Hematopoietic multipotent progenitor cell (in vitro differentiated cells): ENCODE results near the gene LTA. TPM values are rescaled to one million over a fixed set of nuclear protein-coding genes. Genes with fewer than 3 reads are reported as not detected.

Source experiments
- DNase-seq, 3 donors: peaks; one replicate each; pipeline ENCODE4 v3.0.0-alpha.2; 2011 to 2015; ENCODE audit warnings: low read depth in 2 of 3, low spot score in 2 of 3
- total RNA-seq: library from RNA; depleted of rRNA; stranded (reverse); fragments of >200 nt; gene quantifications from one replicate; pipeline ENCODE4 v1.2.3, GENCODE V29; 2012

Gene LTA
- total RNA-seq, 1 donor: under 0.01 TPM

DNA sequence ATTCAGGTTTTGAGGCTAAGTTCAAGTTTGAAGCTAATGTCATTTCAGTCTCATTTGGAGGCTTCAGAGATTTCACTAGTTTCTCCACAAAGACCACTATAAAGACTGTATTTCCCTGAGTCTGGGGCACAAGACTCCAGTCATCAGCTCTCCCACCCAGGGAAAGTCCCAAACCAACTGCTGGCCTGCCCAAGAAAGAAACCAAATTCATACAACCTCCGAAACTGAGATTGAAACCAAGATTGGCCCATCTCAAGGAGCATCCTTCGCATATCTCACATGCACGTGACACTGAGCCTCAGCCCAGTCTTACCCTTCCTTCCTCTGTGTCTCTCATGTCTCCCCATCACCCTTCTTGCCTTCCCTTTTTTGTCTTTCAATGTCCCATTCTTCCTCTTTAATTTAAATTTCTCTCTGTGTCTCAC lies 3.5 kb upstream of the LTA start:
- peak in 1 of 3 donors; percentile 34 for DNase-seq

DNA sequence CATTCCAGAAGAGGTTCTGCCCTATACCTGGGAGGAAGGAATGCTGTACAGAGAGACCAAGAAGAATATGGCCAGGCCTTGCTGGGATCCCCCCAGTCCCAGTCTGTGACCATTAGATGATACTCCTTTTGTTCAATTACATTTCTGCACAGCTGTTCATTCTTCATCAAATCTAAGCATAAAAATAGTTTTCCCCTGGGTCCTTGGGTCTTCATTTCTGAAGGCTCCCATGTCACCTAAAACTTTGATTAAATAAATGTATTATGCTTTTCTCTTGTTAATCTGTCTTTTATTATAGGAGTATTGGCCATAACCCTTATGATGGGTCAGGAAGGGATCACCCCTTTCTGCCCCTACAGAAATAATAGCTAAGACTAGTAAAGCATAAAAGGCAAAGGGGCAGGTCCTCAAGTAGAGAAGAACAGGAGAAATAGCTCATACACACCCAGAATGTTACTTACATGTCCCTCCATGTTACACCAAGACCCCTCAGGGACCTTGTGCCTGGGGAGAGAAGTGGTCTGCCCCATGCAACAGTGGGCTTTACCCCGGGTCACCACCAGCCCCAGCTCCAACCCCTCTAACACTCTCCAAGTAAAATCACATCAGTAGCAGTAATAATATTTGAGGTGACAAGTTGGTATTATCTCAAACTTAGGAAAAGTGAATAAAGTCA lies 2.1 kb upstream of the LTA start:
- DNase-seq: no peak

DNA sequence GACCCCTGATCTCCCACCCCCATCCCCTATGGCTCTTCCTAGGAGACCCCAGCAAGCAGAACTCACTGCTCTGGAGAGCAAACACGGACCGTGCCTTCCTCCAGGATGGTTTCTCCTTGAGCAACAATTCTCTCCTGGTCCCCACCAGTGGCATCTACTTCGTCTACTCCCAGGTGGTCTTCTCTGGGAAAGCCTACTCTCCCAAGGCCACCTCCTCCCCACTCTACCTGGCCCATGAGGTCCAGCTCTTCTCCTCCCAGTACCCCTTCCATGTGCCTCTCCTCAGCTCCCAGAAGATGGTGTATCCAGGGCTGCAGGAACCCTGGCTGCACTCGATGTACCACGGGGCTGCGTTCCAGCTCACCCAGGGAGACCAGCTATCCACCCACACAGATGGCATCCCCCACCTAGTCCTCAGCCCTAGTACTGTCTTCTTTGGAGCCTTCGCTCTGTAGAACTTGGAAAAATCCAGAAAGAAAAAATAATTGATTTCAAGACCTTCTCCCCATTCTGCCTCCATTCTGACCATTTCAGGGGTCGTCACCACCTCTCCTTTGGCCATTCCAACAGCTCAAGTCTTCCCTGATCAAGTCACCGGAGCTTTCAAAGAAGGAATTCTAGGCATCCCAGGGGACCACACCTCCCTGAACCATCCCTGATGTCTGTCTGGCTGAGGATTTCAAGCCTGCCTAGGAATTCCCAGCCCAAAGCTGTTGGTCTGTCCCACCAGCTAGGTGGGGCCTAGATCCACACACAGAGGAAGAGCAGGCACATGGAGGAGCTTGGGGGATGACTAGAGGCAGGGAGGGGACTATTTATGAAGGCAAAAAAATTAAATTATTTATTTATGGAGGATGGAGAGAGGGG lies 1.4 kb downstream of the LTA start:
- DNase-seq: no peak

DNA sequence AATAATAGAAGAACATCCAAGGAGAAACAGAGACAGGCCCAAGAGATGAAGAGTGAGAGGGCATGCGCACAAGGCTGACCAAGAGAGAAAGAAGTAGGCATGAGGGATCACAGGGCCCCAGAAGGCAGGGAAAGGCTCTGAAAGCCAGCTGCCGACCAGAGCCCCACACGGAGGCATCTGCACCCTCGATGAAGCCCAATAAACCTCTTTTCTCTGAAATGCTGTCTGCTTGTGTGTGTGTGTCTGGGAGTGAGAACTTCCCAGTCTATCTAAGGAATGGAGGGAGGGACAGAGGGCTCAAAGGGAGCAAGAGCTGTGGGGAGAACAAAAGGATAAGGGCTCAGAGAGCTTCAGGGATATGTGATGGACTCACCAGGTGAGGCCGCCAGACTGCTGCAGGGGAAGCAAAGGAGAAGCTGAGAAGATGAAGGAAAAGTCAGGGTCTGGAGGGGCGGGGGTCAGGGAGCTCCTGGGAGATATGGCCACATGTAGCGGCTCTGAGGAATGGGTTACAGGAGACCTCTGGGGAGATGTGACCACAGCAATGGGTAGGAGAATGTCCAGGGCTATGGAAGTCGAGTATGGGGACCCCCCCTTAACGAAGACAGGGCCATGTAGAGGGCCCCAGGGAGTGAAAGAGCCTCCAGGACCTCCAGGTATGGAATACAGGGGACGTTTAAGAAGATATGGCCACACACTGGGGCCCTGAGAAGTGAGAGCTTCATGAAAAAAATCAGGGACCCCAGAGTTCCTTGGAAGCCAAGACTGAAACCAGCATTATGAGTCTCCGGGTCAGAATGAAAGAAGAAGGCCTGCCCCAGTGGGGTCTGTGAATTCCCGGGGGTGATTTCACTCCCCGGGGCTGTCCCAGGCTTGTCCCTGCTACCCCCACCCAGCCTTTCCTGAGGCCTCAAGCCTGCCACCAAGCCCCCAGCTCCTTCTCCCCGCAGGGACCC lies 2.3 kb downstream of the LTA start:
- no peak for DNase-seq

DNA sequence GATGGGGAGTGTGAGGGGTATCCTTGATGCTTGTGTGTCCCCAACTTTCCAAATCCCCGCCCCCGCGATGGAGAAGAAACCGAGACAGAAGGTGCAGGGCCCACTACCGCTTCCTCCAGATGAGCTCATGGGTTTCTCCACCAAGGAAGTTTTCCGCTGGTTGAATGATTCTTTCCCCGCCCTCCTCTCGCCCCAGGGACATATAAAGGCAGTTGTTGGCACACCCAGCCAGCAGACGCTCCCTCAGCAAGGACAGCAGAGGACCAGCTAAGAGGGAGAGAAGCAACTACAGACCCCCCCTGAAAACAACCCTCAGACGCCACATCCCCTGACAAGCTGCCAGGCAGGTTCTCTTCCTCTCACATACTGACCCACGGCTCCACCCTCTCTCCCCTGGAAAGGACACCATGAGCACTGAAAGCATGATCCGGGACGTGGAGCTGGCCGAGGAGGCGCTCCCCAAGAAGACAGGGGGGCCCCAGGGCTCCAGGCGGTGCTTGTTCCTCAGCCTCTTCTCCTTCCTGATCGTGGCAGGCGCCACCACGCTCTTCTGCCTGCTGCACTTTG lies 3.3 kb downstream of the LTA start, which contains the start of gene TNF:
TNF (plus strand) TSS at position 231 of the 567 bp plus-strand sequence; CDS start at position 408, 177 bp downstream.
- DNase-seq: peak in 1 of 3 donors; percentile 30

DNA sequence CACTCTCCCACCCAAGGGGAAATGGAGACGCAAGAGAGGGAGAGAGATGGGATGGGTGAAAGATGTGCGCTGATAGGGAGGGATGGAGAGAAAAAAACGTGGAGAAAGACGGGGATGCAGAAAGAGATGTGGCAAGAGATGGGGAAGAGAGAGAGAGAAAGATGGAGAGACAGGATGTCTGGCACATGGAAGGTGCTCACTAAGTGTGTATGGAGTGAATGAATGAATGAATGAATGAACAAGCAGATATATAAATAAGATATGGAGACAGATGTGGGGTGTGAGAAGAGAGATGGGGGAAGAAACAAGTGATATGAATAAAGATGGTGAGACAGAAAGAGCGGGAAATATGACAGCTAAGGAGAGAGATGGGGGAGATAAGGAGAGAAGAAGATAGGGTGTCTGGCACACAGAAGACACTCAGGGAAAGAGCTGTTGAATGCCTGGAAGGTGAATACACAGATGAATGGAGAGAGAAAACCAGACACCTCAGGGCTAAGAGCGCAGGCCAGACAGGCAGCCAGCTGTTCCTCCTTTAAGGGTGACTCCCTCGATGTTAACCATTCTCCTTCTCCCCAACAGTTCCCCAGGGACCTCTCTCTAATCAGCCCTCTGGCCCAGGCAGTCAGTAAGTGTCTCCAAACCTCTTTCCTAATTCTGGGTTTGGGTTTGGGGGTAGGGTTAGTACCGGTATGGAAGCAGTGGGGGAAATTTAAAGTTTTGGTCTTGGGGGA lies 4.0 kb downstream of the LTA start:
- DNase-seq: no peak

DNA sequence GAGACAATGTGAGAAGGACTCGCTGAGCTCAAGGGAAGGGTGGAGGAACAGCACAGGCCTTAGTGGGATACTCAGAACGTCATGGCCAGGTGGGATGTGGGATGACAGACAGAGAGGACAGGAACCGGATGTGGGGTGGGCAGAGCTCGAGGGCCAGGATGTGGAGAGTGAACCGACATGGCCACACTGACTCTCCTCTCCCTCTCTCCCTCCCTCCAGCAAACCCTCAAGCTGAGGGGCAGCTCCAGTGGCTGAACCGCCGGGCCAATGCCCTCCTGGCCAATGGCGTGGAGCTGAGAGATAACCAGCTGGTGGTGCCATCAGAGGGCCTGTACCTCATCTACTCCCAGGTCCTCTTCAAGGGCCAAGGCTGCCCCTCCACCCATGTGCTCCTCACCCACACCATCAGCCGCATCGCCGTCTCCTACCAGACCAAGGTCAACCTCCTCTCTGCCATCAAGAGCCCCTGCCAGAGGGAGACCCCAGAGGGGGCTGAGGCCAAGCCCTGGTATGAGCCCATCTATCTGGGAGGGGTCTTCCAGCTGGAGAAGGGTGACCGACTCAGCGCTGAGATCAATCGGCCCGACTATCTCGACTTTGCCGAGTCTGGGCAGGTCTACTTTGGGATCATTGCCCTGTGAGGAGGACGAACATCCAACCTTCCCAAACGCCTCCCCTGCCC lies 4.9 kb downstream of the LTA start:
- DNase-seq: no peak

DNA sequence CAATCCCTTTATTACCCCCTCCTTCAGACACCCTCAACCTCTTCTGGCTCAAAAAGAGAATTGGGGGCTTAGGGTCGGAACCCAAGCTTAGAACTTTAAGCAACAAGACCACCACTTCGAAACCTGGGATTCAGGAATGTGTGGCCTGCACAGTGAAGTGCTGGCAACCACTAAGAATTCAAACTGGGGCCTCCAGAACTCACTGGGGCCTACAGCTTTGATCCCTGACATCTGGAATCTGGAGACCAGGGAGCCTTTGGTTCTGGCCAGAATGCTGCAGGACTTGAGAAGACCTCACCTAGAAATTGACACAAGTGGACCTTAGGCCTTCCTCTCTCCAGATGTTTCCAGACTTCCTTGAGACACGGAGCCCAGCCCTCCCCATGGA lies 5.5 kb downstream of the LTA start:
- no peak for DNase-seq

DNA sequence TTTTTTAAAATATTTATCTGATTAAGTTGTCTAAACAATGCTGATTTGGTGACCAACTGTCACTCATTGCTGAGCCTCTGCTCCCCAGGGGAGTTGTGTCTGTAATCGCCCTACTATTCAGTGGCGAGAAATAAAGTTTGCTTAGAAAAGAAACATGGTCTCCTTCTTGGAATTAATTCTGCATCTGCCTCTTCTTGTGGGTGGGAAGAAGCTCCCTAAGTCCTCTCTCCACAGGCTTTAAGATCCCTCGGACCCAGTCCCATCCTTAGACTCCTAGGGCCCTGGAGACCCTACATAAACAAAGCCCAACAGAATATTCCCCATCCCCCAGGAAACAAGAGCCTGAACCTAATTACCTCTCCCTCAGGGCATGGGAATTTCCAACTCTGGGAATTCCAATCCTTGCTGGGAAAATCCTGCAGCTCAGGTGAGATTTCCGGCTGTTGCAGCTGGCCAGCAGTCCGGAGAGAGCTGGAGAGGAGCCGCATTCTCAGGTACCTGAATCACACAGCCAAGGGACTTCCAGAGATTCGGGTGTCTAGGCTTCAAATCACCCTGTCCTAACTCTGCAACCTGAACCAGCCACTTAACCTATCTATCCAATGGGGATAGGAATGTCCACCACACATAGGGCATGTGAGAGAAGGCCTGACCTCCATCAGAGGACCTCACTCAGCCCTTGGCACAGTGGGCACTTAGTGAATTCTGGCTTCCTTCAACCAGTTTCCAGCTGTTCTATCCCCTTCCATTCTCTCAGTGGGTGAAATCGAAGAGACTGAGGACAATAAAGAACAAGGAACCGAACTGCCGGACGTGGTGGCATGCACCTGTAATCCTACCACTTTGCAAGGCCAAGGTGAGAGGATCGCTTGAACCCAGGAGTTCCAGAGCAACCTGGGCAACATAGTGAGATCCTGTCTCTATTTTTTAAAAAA lies 6.4 kb downstream of the LTA start:
- DNase-seq: no peak

DNA sequence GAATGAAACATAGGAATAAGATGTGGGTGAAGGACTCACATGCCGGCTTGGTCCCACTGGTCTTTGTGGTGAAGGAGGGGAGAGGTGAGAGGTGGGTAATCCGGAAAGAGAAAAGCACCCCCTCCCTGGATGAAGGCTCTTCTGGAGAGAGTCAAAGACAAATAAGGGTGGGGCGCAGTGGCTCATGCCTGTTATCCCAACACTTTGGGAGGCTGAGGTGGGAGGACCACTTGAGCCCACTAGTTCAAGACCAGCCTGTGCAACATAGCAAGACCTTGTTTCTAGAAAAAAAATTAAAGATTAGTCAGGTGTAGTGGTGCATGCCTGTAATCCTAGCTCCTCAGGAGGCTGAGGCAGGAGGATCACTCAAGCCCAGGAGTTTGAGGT lies 7.0 kb downstream of the LTA start:
- no peak for DNase-seq

DNA sequence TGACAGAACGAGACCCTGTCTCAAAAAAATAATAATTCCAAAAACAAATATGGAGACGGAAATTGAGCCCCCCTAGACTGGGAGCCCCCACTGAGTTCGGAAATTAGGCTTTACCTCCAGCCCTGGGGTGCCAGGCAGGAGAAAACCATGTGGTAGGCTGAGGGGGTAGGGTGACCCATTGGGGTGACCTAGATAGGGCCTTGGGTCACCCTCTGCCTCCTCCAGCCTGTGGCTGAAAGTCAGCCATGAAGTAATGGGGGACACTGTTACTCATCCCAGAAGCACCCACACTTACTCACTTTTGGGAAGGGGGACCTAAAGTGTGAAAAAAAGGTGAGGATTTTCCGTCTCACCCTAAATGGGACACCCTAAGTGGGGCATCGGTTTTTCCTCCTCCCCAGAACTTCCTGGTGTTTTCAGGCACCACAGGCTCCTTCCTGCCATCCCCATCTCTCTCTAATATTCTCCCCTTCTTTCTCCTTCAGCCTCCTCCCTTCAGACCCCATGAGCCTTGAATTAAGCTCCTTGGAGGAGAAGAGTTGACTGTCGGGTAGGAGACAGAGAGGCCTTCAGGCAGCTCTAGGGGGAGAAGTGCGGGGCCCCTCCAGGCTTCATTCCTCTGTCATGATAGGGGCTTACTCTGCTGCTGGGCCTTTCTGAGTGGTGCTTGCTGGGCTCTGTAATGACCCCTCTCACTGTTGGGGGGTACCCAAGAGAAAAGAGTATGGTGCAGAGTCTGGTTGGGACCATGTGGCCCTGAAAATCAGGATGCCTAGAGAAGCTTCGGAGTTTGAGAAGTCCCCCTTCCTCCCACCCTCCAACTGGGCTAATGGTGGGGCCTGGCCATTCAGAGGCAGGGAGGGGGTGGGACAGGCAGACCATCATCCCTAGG lies 7.7 kb downstream of the LTA start:
- DNase-seq: no peak

DNA sequence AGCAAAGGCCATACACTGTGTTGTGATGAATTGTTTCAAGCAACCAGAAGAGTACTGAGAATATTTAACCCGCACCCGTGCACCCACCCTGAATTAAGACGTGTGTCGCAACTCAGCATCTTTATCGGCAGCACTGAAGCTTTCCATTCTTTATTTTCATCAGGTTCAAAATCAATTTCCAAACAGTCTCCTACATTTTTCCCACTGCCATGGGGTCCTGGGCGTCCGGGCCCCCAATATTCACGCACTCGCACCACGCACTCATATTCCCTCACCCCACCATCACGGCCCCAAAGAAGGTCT lies 8.3 kb downstream of the LTA start:
- no peak for DNase-seq

DNA sequence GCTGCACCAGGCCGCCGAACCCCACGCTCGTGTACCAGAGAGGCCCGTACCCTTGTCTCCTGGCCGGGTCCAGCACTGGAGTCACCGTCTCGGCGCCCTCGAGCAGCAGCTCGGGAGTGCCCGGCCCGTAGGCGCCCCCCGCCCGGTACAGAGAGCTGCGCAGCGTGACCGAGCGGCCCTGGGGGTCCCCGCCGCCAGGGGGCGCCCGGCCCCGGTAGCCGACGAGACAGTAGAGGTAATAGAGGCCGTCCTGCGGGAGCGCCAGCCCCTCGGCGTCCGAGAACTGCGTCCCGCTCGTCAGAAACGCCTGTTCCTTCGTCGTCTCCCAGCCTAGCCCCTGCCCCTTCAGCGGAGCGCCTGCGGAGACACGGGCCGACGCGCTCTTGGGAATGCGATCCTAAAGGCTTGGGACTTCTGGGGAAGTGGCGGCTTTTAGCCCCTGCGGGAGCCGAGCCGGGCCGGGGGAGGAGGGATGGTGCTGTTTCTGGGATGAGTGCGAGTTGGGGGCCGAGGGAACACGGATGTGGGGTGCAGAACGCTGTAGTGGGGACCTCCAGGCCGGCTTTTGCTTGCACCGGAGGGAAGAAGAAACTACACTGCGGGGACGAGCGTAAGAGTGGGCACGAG lies 8.8 kb downstream of the LTA start:
- peak; percentile 79 to 85 (median 81) for DNase-seq

DNA sequence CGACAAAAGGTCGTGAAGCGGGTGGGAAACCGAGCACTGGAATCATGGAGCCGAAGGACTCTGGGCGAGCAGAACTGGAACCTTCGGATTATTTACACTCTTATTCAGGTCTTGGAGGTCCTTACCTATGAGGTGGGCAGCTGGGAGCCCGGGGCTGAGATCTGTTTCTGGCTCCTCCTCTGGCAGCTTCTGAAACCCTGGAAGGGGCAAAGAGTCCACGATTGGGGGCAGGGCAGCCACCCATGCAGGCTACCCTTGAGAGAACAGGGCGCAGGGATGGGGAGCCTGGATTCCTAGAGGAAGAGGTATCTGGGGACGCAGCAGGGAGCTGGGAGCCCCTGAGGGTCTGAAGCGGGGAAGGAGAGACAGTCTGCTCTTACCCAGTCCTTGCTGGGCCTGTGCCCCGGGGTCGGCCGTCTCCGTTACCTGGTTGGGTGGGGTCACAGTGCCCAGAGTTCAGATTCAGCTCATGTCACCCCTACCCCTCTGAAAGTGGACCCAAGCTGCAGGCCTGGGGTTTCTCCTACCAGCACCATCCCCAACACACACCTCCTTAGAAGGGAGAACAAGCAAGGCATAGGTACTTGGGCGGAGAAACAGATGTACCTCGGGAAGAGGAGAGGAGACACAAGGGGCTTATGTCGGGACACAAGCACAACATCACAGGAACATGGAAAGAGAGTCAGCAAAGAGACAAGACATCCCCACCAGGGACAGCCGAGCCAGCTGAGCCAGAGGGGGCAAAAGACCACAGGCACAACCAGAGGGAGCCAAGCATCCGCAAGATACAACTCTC lies 9.5 kb downstream of the LTA start:
- DNase-seq: no peak

DNA sequence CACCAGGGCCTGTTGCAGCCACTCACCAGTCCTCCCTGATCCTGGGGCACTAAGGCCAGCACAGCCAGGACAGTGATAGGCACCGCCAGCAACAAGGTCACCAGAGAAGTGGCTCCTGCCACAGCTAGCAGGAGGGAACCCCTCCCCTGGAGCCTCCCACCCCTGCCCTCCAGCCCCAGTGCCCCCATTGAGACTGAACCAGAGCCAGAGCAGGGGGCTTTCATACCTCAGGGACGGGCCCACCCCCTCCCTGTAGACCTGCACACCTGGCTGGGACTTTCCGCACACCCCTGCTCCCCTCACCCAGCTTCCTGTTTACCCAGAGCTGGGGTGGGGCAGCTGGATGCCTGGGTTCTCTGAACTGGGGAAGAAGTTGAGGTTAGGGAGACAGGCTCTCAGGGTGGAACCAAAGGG lies 10.1 kb downstream of the LTA start, which contains the start of gene LTB:
LTB (minus strand) TSS at position 195 of the 414 bp plus-strand sequence; CDS start at position 188, 7 bp downstream.
- DNase-seq: no peak

DNA sequence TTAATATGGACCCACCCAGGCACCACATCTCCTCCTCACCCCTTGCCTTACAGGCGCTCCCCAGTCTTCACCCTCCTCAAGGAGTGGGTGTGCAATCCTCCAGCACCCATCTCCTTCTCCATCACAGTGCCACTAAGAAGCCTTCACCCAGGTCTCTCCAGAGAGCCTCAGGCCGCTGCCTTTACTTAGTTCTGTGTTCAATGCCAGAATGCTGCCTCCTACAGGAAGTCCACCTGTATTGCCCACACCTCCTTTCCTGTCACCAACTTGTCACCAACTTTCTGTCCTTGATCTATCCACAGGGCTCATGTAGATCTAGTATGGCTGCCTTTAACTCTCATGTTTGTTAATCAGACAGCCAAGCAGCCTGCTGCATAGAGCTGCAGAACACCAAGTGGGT lies 13.4 kb downstream of the LTA start:
- DNase-seq: no peak
